ENCODE measurements around the gene ZNF761. TPM values are rescaled to one million over a fixed set of nuclear protein-coding genes. Genes with fewer than 3 reads are reported as not detected.

Gene ZNF761
- total and polyA plus RNA-seq, 2 of the 13 experiments (the other 11 are each of a cell fraction or from before 2014, with no cell fraction given) = 11.6 to 16.2 TPM

GRCh38 chr19:53467485-53468262 lies 35.9 kb downstream of the ZNF761 start, which contains the start of gene ZNF813 (continued):
- TF ChIP-seq ZNF770 (CRISPR knock-in tag; IDR thresholded peaks at IDR 0.05) = no peak
- no peak for TF ChIP-seq ZNF577 (CRISPR knock-in tag; IDR thresholded peaks at IDR 0.05; ENCODE audit: borderline replicate concordance, low read depth)
- no peak for TF ChIP-seq GPN1 (CRISPR knock-in tag; IDR thresholded peaks at IDR 0.05; ENCODE audit: borderline replicate concordance)
- no peak for TF ChIP-seq ZNF354B (CRISPR knock-in tag; IDR thresholded peaks at IDR 0.05)
- TF ChIP-seq RNF219 (CRISPR knock-in tag; IDR thresholded peaks at IDR 0.05) = no peak
- TF ChIP-seq ZBTB2 (CRISPR knock-in tag; IDR thresholded peaks at IDR 0.05; ENCODE audit: low read depth) = no peak
- TF ChIP-seq PPARG (CRISPR knock-in tag; conservative IDR thresholded peaks at IDR 0.05) = no peak
- no peak for TF ChIP-seq TCF7L2 (IDR thresholded peaks at IDR 0.05; ENCODE audit: low read depth, low read length)
- TF ChIP-seq CTCF (CRISPR knock-in tag; IDR thresholded peaks at IDR 0.05) = peak; percentile 8; the same call in 1 of the 2 replicates
- 0 out of 2 replicates have a peak, but pooled peaks have one; percentile 56 for TF ChIP-seq ZNF543 (CRISPR knock-in tag; IDR thresholded peaks at IDR 0.05)
- TF ChIP-seq ZNF792 (CRISPR knock-in tag; IDR thresholded peaks at IDR 0.05) = no peak
- TF ChIP-seq ASH2L (IDR thresholded peaks at IDR 0.05; ENCODE audit: insufficient read length, low read depth, low read length) = peak; percentile 61
- peak; percentile 43; the same call in 1 of the 2 replicates for TF ChIP-seq ZNF331 (CRISPR knock-in tag; IDR thresholded peaks at IDR 0.05)
- no peak for TF ChIP-seq JUN (CRISPR knock-in tag; IDR thresholded peaks at IDR 0.05)
- TF ChIP-seq KAT8 (CRISPR knock-in tag; IDR thresholded peaks at IDR 0.05) = peak; percentile 74
- TF ChIP-seq ARID4A (CRISPR knock-in tag; IDR thresholded peaks at IDR 0.05; ENCODE audit: borderline replicate concordance) = peak; percentile 75
- TF ChIP-seq MTF1 (CRISPR knock-in tag; IDR thresholded peaks at IDR 0.05) = no peak

Data from HepG2 (cell line).